ENCODE data around the gene PATJ. TPM values are rescaled to one million over a fixed set of nuclear protein-coding genes. Genes with fewer than 3 reads are reported as not detected.

Gene PATJ
- total RNA-seq, 2 donors from 2014 or later, result 74.3 to 81.7 TPM

- Histone ChIP-seq H3K27me3 (ENCODE audit: control insufficient read depth, insufficient read depth, low read length, poor library complexity, severe bottlenecking) (no peaks in the 10 kb centered on the region), H3K4me3 (ENCODE audit: low read length) (no peak overlapping the region), H3K9ac (ENCODE audit: extremely low read depth, low read length, poor library complexity, severe bottlenecking) (no peak overlapping the region), H3K9me3 (ENCODE audit: control insufficient read depth, low read length) (peaks cover 24% of the 10 kb centered on the region), H3K36me3 (ENCODE audit: control insufficient read depth, insufficient read depth, low read length) (peaks cover 5% of the 10 kb centered on the region), H3K27ac (ENCODE audit: low read depth, low read length) (no peak overlapping the region), H3K4me1 (ENCODE audit: control insufficient read depth, insufficient read depth, low read length) (peaks cover 7% of the 10 kb centered on the region)
- Mint-ChIP-seq H3K27me3 (ENCODE audit: insufficient read depth) (no peaks in the 10 kb centered on the region), H3K36me3 (ENCODE audit: low read depth) (peaks cover 28% of the 10 kb centered on the region), H3K4me1 (peaks cover 19% of the 10 kb centered on the region), H3K9me3 (peaks cover 29% of the 10 kb centered on the region), H3K4me3 (no peak overlapping the region), H3K27ac (peak overlapping the region; percentile 8)
- TF ChIP-seq, protein P1, sequence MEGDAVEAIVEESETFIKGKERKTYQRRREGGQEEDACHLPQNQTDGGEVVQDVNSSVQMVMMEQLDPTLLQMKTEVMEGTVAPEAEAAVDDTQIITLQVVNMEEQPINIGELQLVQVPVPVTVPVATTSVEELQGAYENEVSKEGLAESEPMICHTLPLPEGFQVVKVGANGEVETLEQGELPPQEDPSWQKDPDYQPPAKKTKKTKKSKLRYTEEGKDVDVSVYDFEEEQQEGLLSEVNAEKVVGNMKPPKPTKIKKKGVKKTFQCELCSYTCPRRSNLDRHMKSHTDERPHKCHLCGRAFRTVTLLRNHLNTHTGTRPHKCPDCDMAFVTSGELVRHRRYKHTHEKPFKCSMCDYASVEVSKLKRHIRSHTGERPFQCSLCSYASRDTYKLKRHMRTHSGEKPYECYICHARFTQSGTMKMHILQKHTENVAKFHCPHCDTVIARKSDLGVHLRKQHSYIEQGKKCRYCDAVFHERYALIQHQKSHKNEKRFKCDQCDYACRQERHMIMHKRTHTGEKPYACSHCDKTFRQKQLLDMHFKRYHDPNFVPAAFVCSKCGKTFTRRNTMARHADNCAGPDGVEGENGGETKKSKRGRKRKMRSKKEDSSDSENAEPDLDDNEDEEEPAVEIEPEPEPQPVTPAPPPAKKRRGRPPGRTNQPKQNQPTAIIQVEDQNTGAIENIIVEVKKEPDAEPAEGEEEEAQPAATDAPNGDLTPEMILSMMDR (conservative IDR thresholded peaks at IDR 0.05), result no peak
- DNase-seq, result no peak
- WGBS, 2 experiments (ENCODE audit: insufficient coverage in 1 of 2, insufficient read length in 1 of 2), result 83 to 91% methylated on average over 1 of the region's 1 CpG
Measured at GRCh38 chr1:62068416-62068843, 326.1 kb downstream of the PATJ start.

DNA sequence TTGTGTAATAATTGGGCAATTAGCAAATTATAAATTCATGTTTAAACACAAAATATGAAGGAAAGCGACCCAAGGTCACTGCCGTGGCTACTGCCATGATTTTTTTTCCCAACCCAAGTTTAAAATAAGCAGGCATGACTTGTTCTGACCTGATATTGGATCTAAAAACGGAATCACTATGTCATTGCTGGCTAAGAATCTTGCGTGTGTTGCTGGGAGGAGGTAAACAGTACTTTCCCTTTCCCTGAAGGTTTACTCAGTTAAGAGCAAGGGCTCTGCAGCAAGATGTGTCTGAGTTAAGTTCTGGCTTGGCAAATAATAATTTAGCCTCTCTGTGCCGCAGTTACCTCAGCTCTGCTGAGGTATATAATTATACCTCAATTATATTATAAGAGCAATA is 326.7 kb downstream of the PATJ start:
- no peak overlapping the region for H3K27ac Mint-ChIP-seq
- H3K27ac ChIP-seq (ENCODE audit: low read depth, low read length), result no peak overlapping the region

GRCh38 chr1:62070384-62071011 is 328.2 kb downstream of the PATJ start:
- Histone ChIP-seq H3K4me3 (ENCODE audit: low read length) (no peak overlapping the region), H3K4me1 (ENCODE audit: control insufficient read depth, insufficient read depth, low read length) (no peaks in the 10 kb centered on the region), H3K9ac (ENCODE audit: extremely low read depth, low read length, poor library complexity, severe bottlenecking) (no peak overlapping the region), H3K27ac (ENCODE audit: low read depth, low read length) (no peak overlapping the region), H3K36me3 (ENCODE audit: control insufficient read depth, insufficient read depth, low read length) (peaks cover 5% of the 10 kb centered on the region), H3K9me3 (ENCODE audit: control insufficient read depth, low read length) (peaks cover 24% of the 10 kb centered on the region), H3K27me3 (ENCODE audit: control insufficient read depth, insufficient read depth, low read length, poor library complexity, severe bottlenecking) (no peaks in the 10 kb centered on the region)
- Mint-ChIP-seq H3K27ac (peak overlapping the region; percentile 35), H3K9me3 (peaks cover 26% of the 10 kb centered on the region), H3K27me3 (ENCODE audit: insufficient read depth) (no peaks in the 10 kb centered on the region), H3K36me3 (ENCODE audit: low read depth) (peaks cover 32% of the 10 kb centered on the region), H3K4me1 (peaks cover 7% of the 10 kb centered on the region), H3K4me3 (no peak overlapping the region)
- WGBS, 2 experiments (ENCODE audit: insufficient coverage in 1 of 2, insufficient read length in 1 of 2), result 88% methylated on average over 3 of the region's 4 CpGs; no CpG with 5 or more reads in 1 of the 2 experiments
- TF ChIP-seq, protein P1 (conservative IDR thresholded peaks at IDR 0.05), result peak; percentile 84
- peak; percentile 62 for DNase-seq

More for the DNA sequence above, 326.7 kb downstream of the PATJ start:
- Histone ChIP-seq H3K4me3 (ENCODE audit: low read length) (no peak overlapping the region), H3K9ac (ENCODE audit: extremely low read depth, low read length, poor library complexity, severe bottlenecking) (no peak overlapping the region), H3K27me3 (ENCODE audit: control insufficient read depth, insufficient read depth, low read length, poor library complexity, severe bottlenecking) (no peaks in the 10 kb centered on the region), H3K9me3 (ENCODE audit: control insufficient read depth, low read length) (peaks cover 24% of the 10 kb centered on the region), H3K4me1 (ENCODE audit: control insufficient read depth, insufficient read depth, low read length) (peaks cover 7% of the 10 kb centered on the region), H3K36me3 (ENCODE audit: control insufficient read depth, insufficient read depth, low read length) (peaks cover 5% of the 10 kb centered on the region)
- Mint-ChIP-seq H3K27me3 (ENCODE audit: insufficient read depth) (no peaks in the 10 kb centered on the region), H3K36me3 (ENCODE audit: low read depth) (peaks cover 28% of the 10 kb centered on the region), H3K9me3 (peaks cover 29% of the 10 kb centered on the region), H3K4me1 (peaks cover 17% of the 10 kb centered on the region), H3K4me3 (no peak overlapping the region)
- TF ChIP-seq, protein P1 (conservative IDR thresholded peaks at IDR 0.05), result no peak
- WGBS, 2 experiments (ENCODE audit: insufficient coverage in 1 of 2, insufficient read length in 1 of 2), result 76 to 90% methylated on average over 4 of the region's 5 CpGs
- DNase-seq, result no peak

All from endodermal cell (in vitro differentiated cells).